Mucosa of descending colon (tissue), 3 donors: ENCODE measurements around the gene KCNK17. TPM values are rescaled to one million over a fixed set of nuclear protein-coding genes. Genes with fewer than 3 reads are reported as not detected.
A peak's percentile ranks its signal among the peaks of the same experiment; 100 is the strongest.

ENCODE experiments used
- ATAC-seq: fragments of 200-7000 bp; cut with Tn5 transposase; one replicate; pipeline ENCODE4 v1.9.1; 2020; ENCODE audit warnings: mild to moderate bottlenecking, moderate library complexity
- DNase-seq, 3 donors: peaks; one replicate each; pipeline ENCODE4 v3.0.0-alpha.2; 2020
- H3K36me3 ChIP-seq: fragments of 200-600 bp; one replicate; pipeline ENCODE4 v1.8.0; 2021; ENCODE audit warnings: low read depth, mild to moderate bottlenecking
- H3K4me1 ChIP-seq: fragments of 200-600 bp; one replicate; pipeline ENCODE4 v1.8.0; 2021; ENCODE audit warnings: low read depth, mild to moderate bottlenecking
- H3K4me3 ChIP-seq: fragments of 200-600 bp; one replicate; pipeline ENCODE4 v1.8.0; 2021; ENCODE audit warnings: mild to moderate bottlenecking
- H3K9me3 ChIP-seq: fragments of 200-600 bp; one replicate; pipeline ENCODE4 v1.8.0; 2021; ENCODE audit warnings: mild to moderate bottlenecking
- intact Hi-C, 2 donors: fragments of 100-400 bp; cut with DNase I in 1 of 2; cut with micrococcal nuclease in 1 of 2; formaldehyde crosslinking; loops; one replicate each; pipeline versions ENCODE4 v1.11.0 to v1.11.1; 2022; cut with DNase I, micrococcal nuclease
- total RNA-seq, 3 donors: library from RNA; stranded (reverse); fragmentation: NEBNext Ultra II Directional in 2 of 3; extraction: Animal tissue kit (Norgen Biotek cat#: 25700) in 2 of 3; gene quantifications; one replicate each; pipeline versions ENCODE4 v1.2.1 to v1.2.4, GENCODE V29; 2021 to 2023
- TF ChIP-seq, protein P1 (sequence below): fragments of 200-600 bp; IDR thresholded peaks from one replicate; pipeline ENCODE4 v1.8.0; 2022; ENCODE audit warnings: antibody characterized with exemption, mild to moderate bottlenecking
- donor health status: DM: no; HTN: no; CAD: no; lungs with moderate emphysema.
- donor health status: DM: no; HTN: no; CAD: no.
- donor health status: DM: no; HTN: yes; CAD: no.

Gene KCNK17
- total RNA-seq, 3 donors from 2014 or later, result 0.24 to 0.63 TPM; not detected in 1

DNA sequence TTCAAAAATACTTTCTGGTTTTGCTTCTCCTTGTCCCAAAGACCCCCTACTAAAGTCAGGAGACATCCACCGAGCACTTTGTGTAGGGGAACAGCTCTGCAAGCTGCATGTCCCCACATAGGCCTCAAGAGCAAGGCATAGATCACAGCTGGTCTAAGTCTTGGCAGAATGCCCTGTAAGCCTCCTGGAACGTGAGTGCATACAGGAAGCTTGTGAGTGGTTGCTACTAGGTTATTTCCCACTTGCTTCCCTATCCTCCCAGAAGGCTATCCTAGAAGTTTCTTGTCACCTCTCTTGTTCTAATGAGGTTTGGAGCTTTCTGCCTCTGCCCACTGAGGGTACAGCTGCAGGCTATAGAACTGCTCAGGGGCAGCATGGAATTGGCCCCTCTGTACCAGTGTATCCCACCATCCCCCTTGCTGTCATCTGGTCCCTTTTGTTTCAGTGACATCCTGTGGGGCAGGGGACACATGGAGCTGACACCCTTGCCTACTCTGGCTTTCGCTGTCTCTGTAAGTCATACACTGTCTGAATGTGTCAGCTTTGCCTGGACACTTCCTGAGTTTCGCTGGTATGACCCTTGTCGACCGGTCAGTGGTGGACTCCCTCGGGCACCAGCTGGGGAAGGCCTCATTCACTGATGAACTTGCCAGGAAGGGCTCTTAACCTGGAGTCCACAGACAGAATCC, 43.9 kb upstream of the KCNK17 start:
- ATAC-seq, result peak; percentile 68
- intact Hi-C loops, result no loop called here
- TF ChIP-seq, protein P1, sequence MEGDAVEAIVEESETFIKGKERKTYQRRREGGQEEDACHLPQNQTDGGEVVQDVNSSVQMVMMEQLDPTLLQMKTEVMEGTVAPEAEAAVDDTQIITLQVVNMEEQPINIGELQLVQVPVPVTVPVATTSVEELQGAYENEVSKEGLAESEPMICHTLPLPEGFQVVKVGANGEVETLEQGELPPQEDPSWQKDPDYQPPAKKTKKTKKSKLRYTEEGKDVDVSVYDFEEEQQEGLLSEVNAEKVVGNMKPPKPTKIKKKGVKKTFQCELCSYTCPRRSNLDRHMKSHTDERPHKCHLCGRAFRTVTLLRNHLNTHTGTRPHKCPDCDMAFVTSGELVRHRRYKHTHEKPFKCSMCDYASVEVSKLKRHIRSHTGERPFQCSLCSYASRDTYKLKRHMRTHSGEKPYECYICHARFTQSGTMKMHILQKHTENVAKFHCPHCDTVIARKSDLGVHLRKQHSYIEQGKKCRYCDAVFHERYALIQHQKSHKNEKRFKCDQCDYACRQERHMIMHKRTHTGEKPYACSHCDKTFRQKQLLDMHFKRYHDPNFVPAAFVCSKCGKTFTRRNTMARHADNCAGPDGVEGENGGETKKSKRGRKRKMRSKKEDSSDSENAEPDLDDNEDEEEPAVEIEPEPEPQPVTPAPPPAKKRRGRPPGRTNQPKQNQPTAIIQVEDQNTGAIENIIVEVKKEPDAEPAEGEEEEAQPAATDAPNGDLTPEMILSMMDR, result no peak
- Histone ChIP-seq H3K4me1 (no peaks in the 10 kb centered on the region), H3K4me3 (no peak overlapping the region), H3K36me3 (no peaks in the 10 kb centered on the region), H3K9me3 (no peaks in the 10 kb centered on the region)
- peak in 1 of 3 donors; percentile 65 for DNase-seq

DNA sequence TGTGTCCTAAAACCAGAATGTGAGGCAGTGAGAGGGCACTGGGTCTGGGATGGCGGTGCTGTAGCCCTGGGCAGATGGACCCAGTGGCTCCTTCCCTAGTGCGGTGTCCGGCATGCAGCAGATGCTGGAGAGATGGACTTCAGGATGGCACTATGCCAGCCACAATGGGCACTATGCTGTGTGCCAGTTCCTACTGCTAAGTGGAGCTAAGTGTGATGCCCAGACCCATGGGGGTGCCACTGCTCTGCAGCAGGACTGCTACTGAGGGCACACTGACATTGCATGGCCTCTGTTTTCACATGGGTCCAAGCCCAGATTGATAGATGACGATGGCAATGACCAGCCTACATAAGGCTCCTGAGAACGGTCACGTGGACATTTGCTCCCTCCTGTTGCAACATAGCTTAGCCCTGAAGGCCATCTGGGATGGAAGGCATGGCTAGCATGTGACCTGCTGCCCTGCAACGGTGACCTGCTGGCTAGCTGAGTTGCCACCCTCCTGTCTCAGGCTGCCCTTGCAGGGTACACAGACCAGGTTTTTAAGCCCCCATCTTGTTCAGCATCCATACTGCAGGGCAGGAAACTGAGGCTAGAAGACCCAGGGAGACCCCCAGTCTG, 39.6 kb upstream of the KCNK17 start:
- ATAC-seq (no peak), DNase-seq (no peak)
- H3K9me3 ChIP-seq, result no peaks in the 10 kb centered on the region
- intact Hi-C loops, result no loop called here
- no peak overlapping the region for H3K4me3 ChIP-seq
- no peaks in the 10 kb centered on the region for H3K36me3 ChIP-seq
- TF ChIP-seq, protein P1, result no peak
- H3K4me1 ChIP-seq, result no peaks in the 10 kb centered on the region

DNA sequence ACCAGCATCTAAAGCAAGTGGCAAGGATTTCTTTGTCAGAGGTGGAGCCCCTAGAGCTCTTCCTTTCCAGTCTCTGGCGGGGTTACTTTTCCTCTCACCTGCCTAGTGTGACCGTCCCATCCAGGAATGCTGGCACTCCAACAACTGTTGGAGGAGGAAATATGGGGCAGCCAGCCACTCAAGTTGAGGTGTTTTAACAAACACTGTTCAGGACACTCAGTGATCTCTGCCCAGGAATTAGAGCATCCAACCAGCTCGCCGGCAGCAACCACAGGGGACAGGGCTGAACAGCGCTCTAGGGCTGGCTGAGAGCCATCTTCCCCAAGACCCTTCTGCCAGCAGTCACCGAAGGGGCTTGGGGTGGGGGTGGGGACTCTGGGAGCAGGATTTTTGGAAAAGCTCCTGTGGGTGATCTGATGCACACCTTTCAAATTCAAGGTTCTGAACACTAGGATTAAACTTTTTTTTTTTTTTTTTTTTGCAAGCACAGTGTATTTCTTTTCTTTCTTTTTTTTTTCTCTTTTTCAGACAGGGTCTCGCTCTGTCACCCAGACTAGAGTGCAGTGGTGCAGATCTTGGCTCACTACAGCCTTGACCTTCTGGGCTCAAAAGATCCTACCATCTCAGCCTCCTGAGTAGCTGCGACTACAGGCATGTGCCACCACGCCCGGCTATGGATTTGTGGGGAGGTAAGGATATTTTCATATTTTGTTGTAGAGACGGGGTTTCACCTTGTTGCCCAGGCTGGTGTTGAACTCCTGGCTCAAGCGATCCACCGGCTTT, 36.7 kb upstream of the KCNK17 start:
- Histone ChIP-seq H3K9me3 (no peaks in the 10 kb centered on the region), H3K36me3 (no peaks in the 10 kb centered on the region), H3K4me1 (no peaks in the 10 kb centered on the region), H3K4me3 (no peak overlapping the region)
- DNase-seq (no peak), ATAC-seq (no peak)
- intact Hi-C loops, result no loop called here
- TF ChIP-seq, protein P1, result no peak

DNA sequence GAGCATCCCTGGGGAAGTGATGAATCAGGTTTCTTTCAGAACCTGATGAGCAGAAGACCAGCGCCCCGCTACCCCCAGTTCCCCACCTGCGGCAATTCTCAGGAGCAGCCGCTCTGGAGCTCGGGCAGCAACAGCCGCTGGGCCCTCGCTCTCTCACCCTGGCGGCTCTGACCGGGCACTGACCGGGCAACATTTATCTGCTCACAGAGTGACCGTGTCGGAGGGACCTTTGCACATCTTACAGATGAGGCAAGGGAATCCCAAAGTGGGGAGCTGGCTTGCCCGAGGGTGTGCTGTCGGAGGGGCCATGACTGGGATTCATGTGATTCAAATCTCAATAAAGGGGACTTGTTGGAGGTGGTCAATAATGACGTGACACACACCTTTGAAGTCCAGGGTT, 34.5 kb upstream of the KCNK17 start:
- Histone ChIP-seq H3K9me3 (no peaks in the 10 kb centered on the region), H3K4me1 (no peaks in the 10 kb centered on the region), H3K4me3 (no peak overlapping the region), H3K36me3 (no peaks in the 10 kb centered on the region)
- DNase-seq (no peak), ATAC-seq (no peak)
- intact Hi-C loops, result no loop called here
- TF ChIP-seq, protein P1, result no peak

DNA sequence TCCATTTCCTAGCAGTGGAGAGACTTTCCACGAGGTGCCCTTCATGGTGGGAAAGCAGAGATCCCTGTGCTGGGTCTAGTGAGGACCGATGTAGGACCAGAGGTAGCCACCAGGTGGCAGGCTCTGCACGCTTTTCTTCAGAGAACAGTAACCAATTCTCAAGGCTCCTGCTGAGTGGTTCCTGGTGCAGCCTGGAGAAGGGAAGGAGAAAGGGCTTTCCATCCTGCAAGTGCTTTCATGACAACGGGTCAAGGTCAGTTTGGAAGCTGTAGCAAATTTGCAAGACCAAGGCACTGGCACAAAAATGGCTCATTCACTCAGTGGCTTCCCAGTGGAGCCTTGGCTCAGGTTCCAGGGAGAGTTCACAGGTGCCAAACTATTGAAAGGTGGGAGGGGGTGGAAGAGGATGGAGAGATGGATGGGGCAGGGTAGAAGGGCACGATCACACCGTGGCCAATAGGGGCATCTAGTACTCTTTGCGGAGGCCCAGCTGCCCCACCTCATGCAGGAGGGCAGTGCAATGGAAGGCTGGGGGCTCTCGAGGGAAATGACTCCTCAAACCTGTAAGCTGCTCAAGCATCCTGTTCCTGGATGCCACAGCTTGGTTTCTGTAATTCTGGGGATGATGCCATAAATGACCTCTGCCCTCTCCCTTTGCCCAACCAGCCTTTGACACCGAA, 33.8 kb upstream of the KCNK17 start:
- H3K4me3 ChIP-seq, result no peak overlapping the region
- ATAC-seq (peak; percentile 74), DNase-seq (peak in 2 of 3 donors; percentile 76 to 84)
- TF ChIP-seq, protein P1, result peak; percentile 84
- H3K4me1 ChIP-seq, result no peaks in the 10 kb centered on the region
- intact Hi-C loops, result no loop called here
- H3K9me3 ChIP-seq, result no peaks in the 10 kb centered on the region
- no peaks in the 10 kb centered on the region for H3K36me3 ChIP-seq
